GM18526 (cell line): ENCODE data around the gene RASD2.

Source experiments
- POLR2A ChIP-seq: IDR thresholded peaks from 3 replicates; pipeline ENCODE4 v1.6.1; 2011; ENCODE audit not compliant: insufficient read length; ENCODE audit errors: extremely low read depth

Gene RASD2

GRCh38 chr22:35581023-35581413, 40.4 kb downstream of the RASD2 start:
- no peak for TF ChIP-seq POLR2A

- TF ChIP-seq POLR2A = no peak
These were observed 41.7 kb downstream of the RASD2 start for GRCh38 chr22:35582218-35582860.

DNA sequence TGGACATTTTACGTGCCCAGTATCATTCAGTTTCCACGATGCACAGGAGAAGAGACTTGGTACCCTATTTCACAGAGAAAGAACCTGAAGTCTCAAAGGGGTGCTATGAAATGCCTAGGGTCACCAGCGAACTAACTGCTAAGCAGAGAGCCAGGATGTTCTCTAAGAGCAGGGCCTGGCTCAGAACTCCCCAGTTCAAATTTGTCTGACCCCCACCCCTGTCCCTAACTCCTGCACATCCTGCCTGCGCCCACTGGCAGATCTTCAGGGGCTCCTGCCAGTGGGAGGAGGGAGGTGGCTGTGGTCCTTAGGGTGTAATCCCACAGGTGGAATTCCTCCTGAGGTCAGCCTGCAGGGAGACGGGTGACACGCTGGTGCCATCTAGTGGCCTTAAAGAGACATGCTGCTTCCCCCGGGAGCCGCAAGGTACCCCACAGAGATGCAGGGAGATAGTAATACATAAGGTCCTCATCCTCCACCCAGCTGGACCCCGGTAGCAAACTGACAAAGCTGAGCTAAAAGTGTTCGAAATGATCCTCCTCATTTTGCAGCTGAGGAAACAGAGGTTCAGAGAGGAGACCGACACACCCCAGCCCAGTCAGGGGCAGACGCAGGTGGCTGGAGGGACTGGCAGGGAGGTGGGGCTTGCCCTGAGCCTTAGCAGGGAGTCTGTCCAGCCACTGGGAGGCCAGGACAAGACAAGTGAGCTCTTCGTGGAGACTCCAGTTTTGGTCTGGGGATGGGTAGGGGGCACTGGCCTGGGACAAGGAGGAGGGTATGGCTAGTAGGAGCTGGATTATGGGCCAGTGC, 42.4 kb downstream of the RASD2 start:
- TF ChIP-seq POLR2A = no peak

DNA sequence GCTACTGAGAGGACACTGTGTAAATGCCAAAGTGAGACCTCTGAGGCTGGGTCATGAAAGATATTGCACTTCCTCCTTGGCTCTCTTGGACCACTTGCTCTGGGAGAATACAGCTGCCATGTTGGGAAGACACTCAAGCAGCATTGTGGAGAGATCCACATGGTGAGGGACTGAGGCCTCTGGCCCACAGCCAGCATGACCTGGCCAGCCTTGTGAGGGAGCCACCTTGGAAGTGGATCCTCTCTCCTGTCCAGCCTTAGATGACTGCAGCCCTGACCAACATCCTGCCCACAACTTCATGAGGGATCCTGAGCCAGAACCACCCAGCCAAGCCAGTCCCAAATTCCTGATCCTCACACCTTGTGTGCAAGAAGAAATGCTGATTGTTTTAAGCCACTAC, 46.1 kb downstream of the RASD2 start:
- TF ChIP-seq POLR2A = no peak

DNA sequence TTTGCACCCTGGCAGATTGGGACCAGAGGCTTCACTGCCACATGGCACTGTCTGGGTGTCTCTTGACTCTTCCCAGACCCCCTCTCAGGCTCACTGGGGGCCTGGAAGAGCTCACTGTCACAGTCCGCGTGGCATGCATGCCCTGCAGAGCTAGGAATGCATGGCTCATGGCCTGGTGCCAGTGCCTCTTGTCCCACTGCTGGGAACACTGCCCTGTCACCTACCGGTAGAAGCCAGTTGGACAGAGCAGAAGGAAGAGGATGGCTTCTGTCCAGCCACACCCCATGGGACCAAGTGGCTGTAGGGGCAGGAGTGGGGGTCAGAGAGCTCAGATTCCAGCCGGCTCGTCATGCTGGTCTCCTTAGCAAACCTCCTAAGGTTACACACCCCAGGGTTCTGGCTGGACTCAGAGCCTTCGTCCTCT, 46.8 kb downstream of the RASD2 start:
- no peak for TF ChIP-seq POLR2A

DNA sequence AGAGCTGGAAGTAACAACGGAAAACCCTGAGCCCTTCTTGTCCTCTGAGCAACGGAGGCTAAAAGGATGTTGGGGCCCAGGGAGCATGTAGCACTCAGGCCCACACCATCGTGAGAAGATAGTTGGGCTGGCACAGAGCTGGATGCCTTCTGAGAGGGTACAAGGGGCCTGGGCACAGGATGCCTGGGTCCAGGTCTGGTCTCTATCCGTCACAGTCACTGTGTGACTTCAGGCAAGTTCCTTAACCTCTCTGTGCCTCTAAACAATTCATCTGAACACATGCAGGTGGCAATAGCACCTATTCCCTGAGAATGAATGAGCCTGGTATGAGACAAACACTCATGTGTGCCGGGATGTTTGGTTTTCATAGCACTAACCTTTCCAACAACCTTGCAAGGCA, 47.3 kb downstream of the RASD2 start:
- no peak for TF ChIP-seq POLR2A

DNA sequence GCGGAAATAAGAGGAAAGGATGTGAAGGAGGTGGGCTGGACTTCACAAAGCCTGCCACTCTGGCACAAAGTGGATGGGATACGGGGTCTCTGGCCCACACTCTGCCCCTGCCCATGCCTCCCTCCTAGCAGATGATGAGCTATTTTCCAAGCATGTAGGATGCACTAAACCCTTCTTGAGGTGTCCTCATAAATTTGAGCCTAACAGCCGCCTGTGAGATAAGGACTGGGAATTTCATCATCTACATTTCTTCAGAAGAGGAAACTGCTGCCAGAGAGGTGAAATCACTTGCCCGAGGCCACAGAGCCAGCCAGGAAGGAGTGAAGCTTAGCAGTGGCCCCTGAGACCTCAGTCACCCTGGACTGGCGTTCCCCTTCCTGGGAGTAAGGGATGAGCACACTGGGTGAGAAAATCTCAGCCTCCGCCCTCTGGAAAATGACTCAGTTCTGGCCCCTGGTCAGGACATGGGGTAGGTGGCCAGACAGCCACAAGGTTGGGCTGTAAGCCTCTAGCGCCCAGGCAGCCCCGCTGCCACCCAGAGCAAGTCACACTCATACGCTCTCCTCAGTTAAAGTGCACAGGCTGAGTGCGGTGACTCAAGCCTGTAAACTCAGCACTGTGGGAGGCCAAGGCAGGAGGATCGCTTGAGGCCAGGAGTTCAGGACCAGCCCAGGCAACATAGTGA, 48.6 kb downstream of the RASD2 start:
- no peak for TF ChIP-seq POLR2A

DNA sequence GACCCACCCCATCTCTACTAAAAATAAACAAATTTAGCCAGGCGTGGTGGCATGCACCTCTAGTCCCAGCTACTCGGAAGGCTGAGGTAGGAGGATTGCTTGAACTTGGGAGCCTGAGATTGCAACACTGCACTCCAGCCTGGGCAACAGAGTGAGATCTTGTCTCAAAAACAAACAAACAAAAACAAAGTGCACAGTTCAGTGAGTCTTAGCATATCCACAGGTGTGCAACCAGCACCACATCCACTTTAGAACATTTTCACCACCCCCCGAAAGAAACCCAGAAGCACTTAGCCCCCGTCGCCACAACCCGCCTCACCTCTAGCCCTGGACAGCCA, 49.1 kb downstream of the RASD2 start:
- TF ChIP-seq POLR2A = no peak

- no peak for TF ChIP-seq POLR2A
These were observed 50.1 kb downstream of the RASD2 start for GRCh38 chr22:35590634-35591295.

- no peak for TF ChIP-seq POLR2A
These were observed 51.2 kb downstream of the RASD2 start for GRCh38 chr22:35591714-35592417.

DNA sequence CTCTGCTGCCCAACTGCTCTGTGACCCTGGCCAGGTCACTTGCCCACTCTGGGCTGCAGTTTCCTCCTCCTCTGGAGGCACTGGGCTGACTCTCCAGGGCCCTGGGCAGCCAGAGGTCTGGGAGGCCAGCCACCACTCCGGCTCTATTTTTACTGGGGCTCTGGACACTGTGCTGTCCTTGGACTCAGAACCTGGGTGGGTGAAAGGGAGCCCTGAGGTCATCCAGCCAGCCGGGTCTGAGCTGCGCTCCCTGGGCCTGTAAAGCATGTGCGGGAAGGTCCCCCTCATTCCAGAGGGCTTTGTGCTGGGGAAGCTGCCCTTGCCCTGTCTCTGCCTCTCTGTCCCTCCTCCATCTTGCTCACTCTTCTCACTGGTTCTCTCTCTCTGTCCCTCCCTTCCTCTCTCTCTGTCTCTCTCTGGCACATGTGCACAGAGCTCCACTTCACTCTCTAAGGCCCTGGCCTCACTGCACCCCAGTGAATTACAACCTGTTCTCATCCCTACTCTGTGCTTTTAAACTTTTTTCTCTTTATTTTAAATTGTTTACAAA, 51.9 kb downstream of the RASD2 start:
- TF ChIP-seq POLR2A = no peak

DNA sequence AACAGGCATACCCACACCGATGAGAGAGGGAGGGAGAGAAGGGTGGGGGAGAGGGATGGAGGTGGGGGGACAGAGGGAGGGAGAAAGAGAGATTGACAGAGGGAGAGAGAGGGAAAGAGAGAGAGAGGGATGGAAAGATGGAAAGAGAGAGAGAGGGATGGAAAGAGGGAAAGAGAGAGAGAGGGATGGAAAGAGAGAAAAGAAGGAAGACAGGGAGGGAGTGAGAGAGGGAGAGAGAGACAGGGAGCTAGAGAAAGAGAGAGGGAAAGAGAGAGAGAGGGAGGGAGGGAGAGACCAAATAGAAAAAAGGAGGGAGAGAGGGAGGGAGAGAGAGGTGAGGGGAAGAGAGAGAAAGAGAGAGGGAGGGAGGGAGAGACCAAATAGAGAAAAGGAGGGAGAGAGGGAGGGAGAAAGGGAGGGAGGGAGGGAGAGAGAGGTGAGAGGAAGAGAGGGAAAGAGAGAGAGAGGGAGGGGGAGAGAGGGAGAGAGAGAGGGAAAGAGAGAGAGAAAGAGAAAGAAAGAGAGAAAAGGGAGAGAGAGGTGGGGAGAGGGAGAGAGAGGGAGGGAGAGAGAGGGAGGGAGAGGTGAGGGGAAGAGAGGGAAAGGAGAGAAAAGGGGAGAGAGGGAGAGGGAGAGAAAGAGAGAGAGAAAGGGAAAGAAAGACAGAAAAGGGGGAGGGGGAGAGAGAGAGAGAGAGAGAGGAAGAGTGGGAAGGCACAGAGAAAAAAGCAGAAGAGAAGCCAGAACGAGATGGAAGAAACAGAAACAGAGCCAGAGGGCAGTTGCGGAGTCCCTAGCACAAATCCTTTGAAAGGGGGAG, 52.6 kb downstream of the RASD2 start:
- TF ChIP-seq POLR2A = no peak

GRCh38 chr22:35593891-35594470, 53.4 kb downstream of the RASD2 start:
- TF ChIP-seq POLR2A = no peak

DNA sequence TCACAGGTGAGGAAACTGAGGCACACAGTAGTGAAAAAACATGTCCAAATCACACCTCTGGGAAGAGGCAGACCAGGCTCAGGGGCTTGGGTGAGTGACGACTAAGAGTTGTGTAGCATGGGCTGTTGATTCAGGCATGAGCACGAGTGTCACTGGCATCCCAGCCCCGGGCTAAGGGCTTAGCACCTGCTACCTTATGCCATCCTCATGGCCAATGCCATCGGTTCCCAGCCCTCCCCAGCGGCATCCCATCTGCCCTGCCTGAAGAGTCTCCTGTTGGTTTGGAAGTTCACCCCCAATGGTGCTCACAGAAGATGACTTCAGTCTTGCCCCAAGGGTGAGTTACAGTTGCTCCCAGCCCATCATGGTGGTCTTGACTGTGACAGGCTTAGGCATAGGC, 54.1 kb downstream of the RASD2 start:
- no peak for TF ChIP-seq POLR2A
